Mononuclear cell (primary cell): ENCODE data around the gene TTC33. TPM values are rescaled to one million over a fixed set of nuclear protein-coding genes. Genes with fewer than 3 reads are reported as not detected.

Source experiments
- H3K27me3 ChIP-seq: 2 replicates; pipeline ENCODE4 v1.6.0; 2011; ENCODE audit warnings: low read length, control low read depth; ENCODE audit not compliant: insufficient read depth
- H3K4me1 ChIP-seq: 2 replicates; pipeline ENCODE4 v1.5.1; 2011; ENCODE audit warnings: mild to moderate bottlenecking, low read length, control low read depth; ENCODE audit not compliant: insufficient read depth
- H3K4me3 ChIP-seq: 2 replicates; pipeline ENCODE4 v1.5.1; 2011; ENCODE audit warnings: mild to moderate bottlenecking, low read length, moderate library complexity
- H3K9me3 ChIP-seq: 2 replicates; pipeline ENCODE4 v1.5.1; 2011; ENCODE audit warnings: low read depth, mild to moderate bottlenecking, control low read depth, low read length
- total RNA-seq: library from RNA; depleted of rRNA; stranded (reverse); fragments of >200 nt; gene quantifications from one replicate; pipeline ENCODE4 v1.2.3, GENCODE V29; 2012

TTC33 gene
- total RNA-seq, 1 donor, result 15.4 TPM

- H3K4me1 ChIP-seq, result peaks cover 58% of the 10 kb centered on the region
- H3K9me3 ChIP-seq, result no peaks in the 10 kb centered on the region
- no peaks in the 10 kb centered on the region for H3K27me3 ChIP-seq
These were observed 266.3 kb downstream of the TTC33 start for GRCh38 chr5:40489421-40489820.

GRCh38 chr5:40486437-40487275 lies 269.1 kb downstream of the TTC33 start:
- Histone ChIP-seq H3K27me3 (no peaks in the 10 kb centered on the region), H3K4me3 (no peak overlapping the region), H3K4me1 (peaks cover 54% of the 10 kb centered on the region), H3K9me3 (no peaks in the 10 kb centered on the region)

More at GRCh38 chr5:40489421-40489820, 266.3 kb downstream of the TTC33 start:
- H3K4me3 ChIP-seq, result no peak overlapping the region

GRCh38 chr5:40485021-40485998 lies 270.5 kb downstream of the TTC33 start:
- H3K27me3 ChIP-seq, result no peaks in the 10 kb centered on the region
- H3K4me3 ChIP-seq, result no peak overlapping the region
- H3K9me3 ChIP-seq, result no peaks in the 10 kb centered on the region
- peaks cover 46% of the 10 kb centered on the region for H3K4me1 ChIP-seq

DNA sequence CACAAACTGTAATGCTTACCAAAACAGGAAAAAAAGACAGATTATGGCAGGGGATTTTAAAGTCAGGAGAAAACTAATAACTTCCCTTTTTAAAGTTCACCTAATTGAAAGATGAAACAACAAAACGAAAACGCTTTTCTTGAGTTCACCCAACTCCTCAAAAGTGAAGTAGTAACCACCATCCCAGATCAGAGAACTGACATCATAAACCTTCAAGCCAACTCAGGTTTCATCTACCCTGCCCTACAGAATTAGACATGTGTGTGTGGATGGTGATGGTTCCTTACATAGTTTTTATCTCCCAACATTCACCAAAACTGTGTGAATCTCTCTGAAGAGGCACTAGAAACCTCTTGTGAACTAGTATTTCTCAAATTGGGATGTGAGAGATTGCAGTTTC lies 271.3 kb downstream of the TTC33 start:
- Histone ChIP-seq H3K4me3 (no peak overlapping the region), H3K27me3 (no peaks in the 10 kb centered on the region), H3K4me1 (peaks cover 46% of the 10 kb centered on the region), H3K9me3 (no peaks in the 10 kb centered on the region)

DNA sequence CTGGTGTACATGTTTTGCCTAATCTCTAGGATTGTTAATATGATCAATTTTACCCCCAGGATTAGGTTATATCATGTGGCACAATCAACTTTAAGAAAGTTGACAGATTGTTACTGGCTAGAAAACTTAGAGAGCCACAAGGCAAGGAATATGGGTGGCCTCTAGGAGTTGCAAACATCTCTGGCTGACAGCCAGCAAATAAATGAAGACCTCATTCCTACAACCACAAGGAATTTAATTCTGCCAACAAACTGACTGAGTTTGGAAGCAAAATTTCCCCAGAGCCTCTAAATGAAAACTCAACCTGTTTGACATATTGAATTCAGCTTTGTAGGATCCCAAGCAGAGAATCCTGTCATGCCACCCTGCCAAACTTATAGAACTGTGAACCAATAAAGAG lies 272.4 kb downstream of the TTC33 start:
- H3K4me1 ChIP-seq, result peaks cover 41% of the 10 kb centered on the region

GRCh38 chr5:40481241-40481640 lies 274.5 kb downstream of the TTC33 start:
- H3K9me3 ChIP-seq, result no peaks in the 10 kb centered on the region
- H3K4me1 ChIP-seq, result peaks cover 21% of the 10 kb centered on the region
- H3K4me3 ChIP-seq, result no peak overlapping the region
- H3K27me3 ChIP-seq, result no peaks in the 10 kb centered on the region

More for the DNA sequence above, 272.4 kb downstream of the TTC33 start:
- Histone ChIP-seq H3K4me3 (no peak overlapping the region), H3K9me3 (no peaks in the 10 kb centered on the region), H3K27me3 (no peaks in the 10 kb centered on the region)

DNA sequence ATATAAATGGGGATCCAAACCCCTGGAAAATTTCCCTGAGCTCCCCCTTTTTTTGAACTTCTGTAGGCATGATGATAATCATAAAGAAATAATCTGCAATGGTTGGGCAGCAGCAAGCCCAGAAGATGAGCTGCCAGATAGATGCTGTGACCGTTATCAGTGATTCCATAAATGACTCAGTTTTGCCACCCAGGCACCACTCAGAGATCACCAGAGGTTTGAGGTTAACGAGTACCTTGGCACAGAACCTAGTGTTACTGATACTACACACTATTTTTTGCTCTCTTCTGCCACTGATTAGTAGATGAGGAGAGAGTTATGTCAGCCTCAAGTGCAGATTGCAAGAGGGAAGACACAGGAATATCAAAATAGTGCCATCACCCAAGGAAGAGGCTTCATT lies 275.4 kb downstream of the TTC33 start:
- Histone ChIP-seq H3K27me3 (no peaks in the 10 kb centered on the region), H3K4me1 (peaks cover 13% of the 10 kb centered on the region), H3K9me3 (no peaks in the 10 kb centered on the region), H3K4me3 (no peak overlapping the region)

GRCh38 chr5:40479939-40480338 lies 275.8 kb downstream of the TTC33 start:
- no peaks in the 10 kb centered on the region for H3K27me3 ChIP-seq
- H3K4me3 ChIP-seq, result no peak overlapping the region
- peaks cover 9% of the 10 kb centered on the region for H3K4me1 ChIP-seq
- no peaks in the 10 kb centered on the region for H3K9me3 ChIP-seq

DNA sequence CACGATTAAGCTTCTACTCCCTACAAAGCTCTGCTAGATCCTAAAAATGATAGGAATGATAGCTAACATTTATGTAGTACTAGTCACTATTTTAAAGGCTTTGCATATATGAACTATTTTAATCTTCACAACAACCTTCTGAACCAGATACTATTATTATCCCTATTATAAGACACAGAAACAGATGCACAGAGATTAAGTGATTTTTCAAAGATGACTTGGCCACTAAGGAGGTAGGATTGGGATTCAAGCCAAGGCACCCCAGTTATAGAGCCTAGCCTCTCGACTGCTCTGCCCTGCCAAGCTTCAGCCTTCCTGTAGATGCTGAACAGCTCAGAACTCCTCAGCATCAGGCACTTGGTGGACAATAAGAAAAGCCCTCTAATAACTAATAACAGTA lies 277.0 kb downstream of the TTC33 start:
- peaks cover 3% of the 10 kb centered on the region for H3K4me1 ChIP-seq
- no peaks in the 10 kb centered on the region for H3K9me3 ChIP-seq

GRCh38 chr5:40477856-40478546 lies 277.8 kb downstream of the TTC33 start:
- H3K27me3 ChIP-seq, result no peaks in the 10 kb centered on the region
- H3K9me3 ChIP-seq, result no peaks in the 10 kb centered on the region
- peaks cover 3% of the 10 kb centered on the region for H3K4me1 ChIP-seq
- H3K4me3 ChIP-seq, result no peak overlapping the region

More for the DNA sequence above, 277.0 kb downstream of the TTC33 start:
- H3K27me3 ChIP-seq, result no peaks in the 10 kb centered on the region
- H3K4me3 ChIP-seq, result no peak overlapping the region

GRCh38 chr5:40475561-40475960 lies 280.2 kb downstream of the TTC33 start:
- Histone ChIP-seq H3K4me3 (no peak overlapping the region), H3K4me1 (peaks cover 3% of the 10 kb centered on the region), H3K27me3 (no peaks in the 10 kb centered on the region), H3K9me3 (no peaks in the 10 kb centered on the region)

DNA sequence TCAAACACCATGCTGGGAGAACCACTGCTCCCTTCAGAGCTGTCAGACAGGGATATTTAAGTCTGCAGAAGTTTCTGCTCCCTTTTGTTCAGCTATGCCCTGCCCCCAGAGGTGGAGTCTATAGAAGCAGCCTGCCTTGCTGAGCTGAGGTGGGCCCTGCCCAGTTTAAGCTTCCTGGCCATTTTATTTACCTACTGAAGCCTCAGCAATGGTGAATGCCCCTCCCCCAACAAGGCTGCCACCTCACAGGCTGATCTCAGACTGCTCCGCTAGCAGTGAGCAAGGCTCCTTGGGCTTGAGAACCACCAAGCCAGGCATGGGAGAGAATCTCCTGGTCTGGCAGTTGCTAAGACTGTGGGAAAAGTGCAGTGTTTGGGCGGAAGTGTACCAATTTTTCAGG lies 281.5 kb downstream of the TTC33 start:
- no peaks in the 10 kb centered on the region for H3K27me3 ChIP-seq

DNA sequence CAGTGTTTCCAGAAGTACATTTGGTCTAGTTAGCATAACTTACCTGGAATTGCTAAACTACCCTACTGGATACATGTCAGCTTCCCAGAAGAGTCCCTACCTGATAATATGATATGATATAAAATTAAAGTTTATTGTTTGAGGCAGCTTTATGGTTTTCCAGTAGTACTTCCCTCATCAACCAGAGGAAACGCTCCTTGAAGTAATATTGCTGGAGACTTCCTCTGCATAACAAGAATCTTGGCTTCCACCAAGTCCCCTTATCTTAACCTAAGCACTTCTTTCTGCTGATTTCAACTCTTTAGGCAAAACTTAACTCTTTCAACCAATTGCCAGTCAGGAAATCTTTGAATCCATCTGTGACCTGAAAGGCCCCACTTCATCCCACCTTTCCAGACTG lies 290.3 kb downstream of the TTC33 start:
- Histone ChIP-seq H3K9me3 (peaks cover 12% of the 10 kb centered on the region), H3K27me3 (no peaks in the 10 kb centered on the region), H3K4me1 (no peaks in the 10 kb centered on the region), H3K4me3 (no peak overlapping the region)

More for the DNA sequence above, 281.5 kb downstream of the TTC33 start:
- no peaks in the 10 kb centered on the region for H3K4me1 ChIP-seq
- H3K4me3 ChIP-seq, result no peak overlapping the region
- H3K9me3 ChIP-seq, result no peaks in the 10 kb centered on the region

- Histone ChIP-seq H3K9me3 (peaks cover 12% of the 10 kb centered on the region), H3K4me3 (no peak overlapping the region), H3K4me1 (no peaks in the 10 kb centered on the region), H3K27me3 (no peaks in the 10 kb centered on the region)
These were observed 291.2 kb downstream of the TTC33 start for GRCh38 chr5:40464511-40464910.
